ENCODE results near the gene NUDT3. TPM values are rescaled to one million over a fixed set of nuclear protein-coding genes. Genes with fewer than 3 reads are reported as not detected.

NUDT3 gene
- polyA plus RNA-seq, 3 donors = 9.3 to 33.3 (median 10.9) TPM

DNA sequence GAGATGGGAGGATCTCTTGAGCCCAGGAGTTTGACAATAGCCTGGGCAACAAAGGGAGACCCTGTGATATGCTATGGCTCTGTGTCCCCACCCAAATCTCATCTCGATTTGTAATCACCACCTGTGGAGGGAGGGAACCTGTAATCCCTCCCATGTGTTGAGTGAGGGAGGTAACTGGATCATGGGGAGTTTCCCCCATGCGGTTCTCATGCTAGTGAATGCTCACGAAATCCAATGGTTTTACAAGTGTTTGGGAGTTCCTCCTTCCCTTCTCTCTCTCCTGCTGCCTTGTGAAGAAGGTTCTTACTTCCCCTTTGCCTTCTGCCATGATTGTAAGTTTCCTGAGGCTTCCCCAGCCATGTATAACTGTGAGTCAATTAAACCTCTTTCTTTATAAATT, 3.4 kb downstream of the NUDT3 start:
- Histone ChIP-seq H3K79me2 (ENCODE audit: insufficient read depth, low read length) (peaks cover 91% of the 10 kb centered on the region), H3K27me3 (ENCODE audit: control insufficient read depth in 2 of 2, insufficient read depth in 2 of 2, low read length in 2 of 2) (no peaks in the 10 kb centered on the region), H3K9me3 (replicated peaks in 1 of 2; ENCODE audit: control insufficient read depth in 1 of 2, insufficient read depth in 1 of 2, low read length in 2 of 2) (peaks cover 0 to 8% of the 10 kb centered on the region in 2 donors), H3K27ac (ENCODE audit: low read depth in 1 of 2, low read length in 2 of 2) (peak overlapping the region in 1 of 2 donors; percentile 60), H3K4me1 (ENCODE audit: control insufficient read depth in 1 of 2, insufficient read depth in 2 of 2, low read length in 2 of 2) (peaks cover 28 to 40% of the 10 kb centered on the region in 2 donors), H3K4me2 (replicated peaks; ENCODE audit: extremely low read depth, low read length, poor library complexity, severe bottlenecking) (no peak overlapping the region), H3K36me3 (replicated peaks in 1 of 2; ENCODE audit: control insufficient read depth in 1 of 2, insufficient read depth in 2 of 2, low read length in 2 of 2) (peaks cover 0 to 2% of the 10 kb centered on the region in 2 donors), H3K9ac (ENCODE audit: insufficient read depth, low read length, poor library complexity, severe bottlenecking) (no peak overlapping the region), H3K4me3 (replicated peaks in 1 of 3; ENCODE audit: low read depth in 2 of 3, low read length in 3 of 3) (peak overlapping the region in 1 of 3 experiments; percentile 5), H2AFZ (ENCODE audit: insufficient read depth, low read depth, low read length, poor library complexity, severe bottlenecking) (no peak overlapping the region), H4K20me1 (ENCODE audit: insufficient read depth, low read length) (peaks cover 73% of the 10 kb centered on the region)
- Mint-ChIP-seq H3K27ac (peak overlapping the region in 6 of 7 donors; percentile 16 to 82 (median 66)), H3K36me3 (peaks cover 1 to 4% of the 10 kb centered on the region in 2 donors), H3K9me3 (peaks cover 2 to 9% (median 6%) of the 10 kb centered on the region in 7 donors), H3K4me3 (no peak overlapping the region), H3K27me3 (ENCODE audit: low read depth in 3 of 3) (peaks cover 0 to 4% (median 0%) of the 10 kb centered on the region in 3 donors), H3K4me1 (peaks cover 42% of the 10 kb centered on the region)
- peak; percentile 15 to 64 (median 52) for DNase-seq
- no CpG with 5 or more reads among the region's 3 CpGs for WGBS (ENCODE audit: insufficient coverage)
- TF ChIP-seq CTCF (IDR thresholded peaks at IDR 0.05) = no peak
- intact Hi-C loops (cut with micrococcal nuclease) = no loop called here

GRCh38 chr6:34388421-34388820, 4.0 kb downstream of the NUDT3 start:
- Histone ChIP-seq H2AFZ (ENCODE audit: insufficient read depth, low read depth, low read length, poor library complexity, severe bottlenecking) (no peak overlapping the region), H3K36me3 (replicated peaks in 1 of 2; ENCODE audit: control insufficient read depth in 1 of 2, insufficient read depth in 2 of 2, low read length in 2 of 2) (peaks cover 0 to 6% of the 10 kb centered on the region in 2 donors), H3K9ac (ENCODE audit: insufficient read depth, low read length, poor library complexity, severe bottlenecking) (no peak overlapping the region), H3K4me1 (ENCODE audit: control insufficient read depth in 1 of 2, insufficient read depth in 2 of 2, low read length in 2 of 2) (peaks cover 22 to 38% of the 10 kb centered on the region in 2 donors), H3K79me2 (ENCODE audit: insufficient read depth, low read length) (peaks cover 97% of the 10 kb centered on the region), H3K9me3 (replicated peaks in 1 of 2; ENCODE audit: control insufficient read depth in 1 of 2, insufficient read depth in 1 of 2, low read length in 2 of 2) (peaks cover 0 to 8% of the 10 kb centered on the region in 2 donors), H3K27ac (ENCODE audit: low read depth in 1 of 2, low read length in 2 of 2) (peak overlapping the region in 1 of 2 donors; percentile 60), H3K27me3 (ENCODE audit: control insufficient read depth in 2 of 2, insufficient read depth in 2 of 2, low read length in 2 of 2) (no peaks in the 10 kb centered on the region), H3K4me3 (replicated peaks in 1 of 3; ENCODE audit: low read depth in 2 of 3, low read length in 3 of 3) (no peak overlapping the region), H4K20me1 (ENCODE audit: insufficient read depth, low read length) (peaks cover 79% of the 10 kb centered on the region), H3K4me2 (replicated peaks; ENCODE audit: extremely low read depth, low read length, poor library complexity, severe bottlenecking) (no peak overlapping the region)
- intact Hi-C loops (cut with micrococcal nuclease) = no loop called here
- 100% methylated on average over 1 of the region's 3 CpGs for WGBS (ENCODE audit: insufficient coverage)
- H3K27me3 Mint-ChIP-seq (ENCODE audit: low read depth in 3 of 3) = peaks cover 0 to 4% (median 0%) of the 10 kb centered on the region in 3 donors
- peaks cover 41% of the 10 kb centered on the region for H3K4me1 Mint-ChIP-seq
- H3K4me3 Mint-ChIP-seq = no peak overlapping the region
- DNase-seq = no peak
- H3K9me3 Mint-ChIP-seq = peaks cover 2 to 9% (median 6%) of the 10 kb centered on the region in 7 donors
- no peak for TF ChIP-seq CTCF (IDR thresholded peaks at IDR 0.05)
- peaks cover 4 to 8% of the 10 kb centered on the region in 2 donors for H3K36me3 Mint-ChIP-seq
- no peak overlapping the region for H3K27ac Mint-ChIP-seq
